A673 (cell line): ENCODE results near the gene ACSM3. TPM values are rescaled to one million over a fixed set of nuclear protein-coding genes. Genes with fewer than 3 reads are reported as not detected.
"Not testable (repeated sequence)": the region's sequence is repeated elsewhere in the genome, so short reads cannot be mapped to it uniquely, and the experiment has no call there.

Experiments
- BruUV-seq: library from RNA; stranded (reverse); fragments of 400-500 nt; replicated peaks from 2 replicates; lab custom pipeline; 2021; lab: Mats Ljungman, UMichigan
- CTCF ChIA-PET: fragments of 300-600 bp; sonication (Branson Sonifier 250); formaldehyde crosslinking; loops from one replicate; lab custom pipeline; 2022; ENCODE audit warnings: antibody characterized with exemption; lab: Charles Lee
- POLR2A ChIA-PET: fragments of 300-600 bp; sonication (Branson Sonifier 250); formaldehyde crosslinking; loops from one replicate; lab custom pipeline; 2022; ENCODE audit warnings: antibody characterized with exemption; ENCODE audit not compliant: low non-redundant PET; lab: Charles Lee
- DNase-seq: peaks from one replicate; pipeline ENCODE4 v3.0.0-alpha.2; 2015; ENCODE audit warnings: low spot score
- H3K27ac ChIP-seq: fragments of 200-600 bp; sonication (generic); 2 replicates; pipeline ENCODE4 v1.5.1; 2016; ENCODE audit warnings: mixed run types, low read depth, mild to moderate bottlenecking, mixed read lengths, antibody characterized with exemption, low read length; ENCODE audit not compliant: poor library complexity, severe bottlenecking
- H3K27me3 ChIP-seq: fragments of 200-600 bp; sonication (generic); replicated peaks from 2 replicates; pipeline ENCODE4 v1.6.1; 2017; ENCODE audit warnings: mixed run types, low read depth, mild to moderate bottlenecking, mixed read lengths, antibody characterized with exemption, low read length; ENCODE audit not compliant: insufficient read depth, poor library complexity
- H3K36me3 ChIP-seq: fragments of 200-600 bp; sonication (generic); 2 replicates; pipeline ENCODE4 v1.6.1; 2016; ENCODE audit warnings: mixed run types, mild to moderate bottlenecking, mixed read lengths, antibody characterized with exemption, low read length; ENCODE audit not compliant: insufficient read depth, poor library complexity, severe bottlenecking
- H3K4me1 ChIP-seq: fragments of 200-600 bp; sonication (generic); 2 replicates; pipeline ENCODE4 v1.6.1; 2017; ENCODE audit warnings: mixed run types, mild to moderate bottlenecking, mixed read lengths, antibody characterized with exemption, low read length; ENCODE audit not compliant: insufficient read depth, poor library complexity, severe bottlenecking
- H3K4me3 ChIP-seq: fragments of 200-600 bp; sonication (generic); 2 replicates; pipeline ENCODE4 v1.5.1; 2016; ENCODE audit warnings: low read depth, mixed run types, mild to moderate bottlenecking, mixed read lengths, low read length; ENCODE audit not compliant: poor library complexity, severe bottlenecking
- H3K9me3 ChIP-seq: fragments of 200-600 bp; sonication (generic); 2 replicates; pipeline ENCODE4 v1.6.1; 2016; ENCODE audit warnings: mixed run types, low read depth, mild to moderate bottlenecking, mixed read lengths, antibody characterized with exemption, low read length; ENCODE audit not compliant: poor library complexity, severe bottlenecking
- EZH2 ChIP-seq: fragments of 200-600 bp; sonication (generic); IDR thresholded peaks from 2 replicates; pipeline ENCODE4 v1.6.1; 2017; ENCODE audit warnings: borderline replicate concordance, low read depth, mild to moderate bottlenecking, mixed read lengths, antibody characterized with exemption, low read length; ENCODE audit not compliant: poor library complexity, severe bottlenecking
- intact Hi-C: fragments of 100-400 bp; cut with micrococcal nuclease; formaldehyde crosslinking; loops from one replicate; pipeline ENCODE4 v1.10.0; 2022; ENCODE audit not compliant: unreplicated experiment
- total RNA-seq: library from RNA; stranded (reverse); gene quantifications from 2 replicates; pipeline ENCODE4 v1.2.3, GENCODE V29; 2021
- TF ChIP-seq, protein P1 (sequence below): fragments of 300-800, 200-600 bp; sonication (generic); conservative IDR thresholded peaks from 2 replicates; pipeline ENCODE4 v1.5.1; 2017; ENCODE audit warnings: low read depth, mild to moderate bottlenecking, antibody characterized with exemption, low read length, moderate library complexity, mixed read lengths

The ACSM3 gene
- total RNA-seq, 1 experiment from 2014 or later, result not detected

GRCh38 chr16:20803561-20804214 is 39.9 kb downstream of the ACSM3 start:
- H3K36me3 ChIP-seq, result peaks cover 14% of the 10 kb centered on the region
- H3K4me3 ChIP-seq, result no peak overlapping the region
- H3K9me3 ChIP-seq, result no peaks in the 10 kb centered on the region
- no TSS peak for BruUV-seq
- TF ChIP-seq, protein P1, sequence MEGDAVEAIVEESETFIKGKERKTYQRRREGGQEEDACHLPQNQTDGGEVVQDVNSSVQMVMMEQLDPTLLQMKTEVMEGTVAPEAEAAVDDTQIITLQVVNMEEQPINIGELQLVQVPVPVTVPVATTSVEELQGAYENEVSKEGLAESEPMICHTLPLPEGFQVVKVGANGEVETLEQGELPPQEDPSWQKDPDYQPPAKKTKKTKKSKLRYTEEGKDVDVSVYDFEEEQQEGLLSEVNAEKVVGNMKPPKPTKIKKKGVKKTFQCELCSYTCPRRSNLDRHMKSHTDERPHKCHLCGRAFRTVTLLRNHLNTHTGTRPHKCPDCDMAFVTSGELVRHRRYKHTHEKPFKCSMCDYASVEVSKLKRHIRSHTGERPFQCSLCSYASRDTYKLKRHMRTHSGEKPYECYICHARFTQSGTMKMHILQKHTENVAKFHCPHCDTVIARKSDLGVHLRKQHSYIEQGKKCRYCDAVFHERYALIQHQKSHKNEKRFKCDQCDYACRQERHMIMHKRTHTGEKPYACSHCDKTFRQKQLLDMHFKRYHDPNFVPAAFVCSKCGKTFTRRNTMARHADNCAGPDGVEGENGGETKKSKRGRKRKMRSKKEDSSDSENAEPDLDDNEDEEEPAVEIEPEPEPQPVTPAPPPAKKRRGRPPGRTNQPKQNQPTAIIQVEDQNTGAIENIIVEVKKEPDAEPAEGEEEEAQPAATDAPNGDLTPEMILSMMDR, result no peak
- TF ChIP-seq EZH2, result no peak
- DNase-seq, result no peak
- ChIA-PET POLR2A (interaction anchor here (0.6 kb wide), 1 partner anchor 32 kb away, joined by 6 read pairs; no protein-coding TSS in a partner anchor), CTCF (no interaction called here)
- intact Hi-C loops, result no loop called here
- peaks cover 6% of the 10 kb centered on the region for H3K4me1 ChIP-seq
- no peaks in the 10 kb centered on the region for H3K27me3 ChIP-seq
- H3K27ac ChIP-seq, result no peak overlapping the region

DNA sequence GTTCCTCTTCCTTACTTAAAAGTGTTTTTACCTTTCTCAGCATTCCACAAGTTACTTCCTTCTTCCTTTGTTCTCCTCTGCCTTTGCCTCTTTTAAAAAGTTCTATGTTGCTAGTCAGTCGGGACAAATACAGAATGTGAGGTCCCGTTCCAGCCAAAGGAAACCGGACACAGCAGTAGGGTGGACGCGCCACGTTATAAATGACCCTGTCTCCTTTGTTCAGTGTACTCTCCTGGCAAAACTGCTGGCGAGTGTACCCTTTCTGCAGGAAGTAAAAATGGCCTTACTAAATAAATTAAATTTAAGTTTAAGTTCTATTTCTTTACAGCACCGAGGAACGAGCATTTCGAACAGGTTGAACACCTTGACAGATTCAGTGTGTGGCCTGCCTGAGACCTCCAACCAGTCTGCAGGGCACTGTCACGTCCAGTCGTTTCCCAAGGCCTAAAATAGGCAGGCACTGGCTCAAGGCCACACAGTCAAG is 41.9 kb downstream of the ACSM3 start:
- BruUV-seq, result TSS peak; percentile 78
- POLR2A ChIA-PET, result not testable (repeated sequence)
- peak overlapping the region; percentile 92 for H3K27ac ChIP-seq

DNA sequence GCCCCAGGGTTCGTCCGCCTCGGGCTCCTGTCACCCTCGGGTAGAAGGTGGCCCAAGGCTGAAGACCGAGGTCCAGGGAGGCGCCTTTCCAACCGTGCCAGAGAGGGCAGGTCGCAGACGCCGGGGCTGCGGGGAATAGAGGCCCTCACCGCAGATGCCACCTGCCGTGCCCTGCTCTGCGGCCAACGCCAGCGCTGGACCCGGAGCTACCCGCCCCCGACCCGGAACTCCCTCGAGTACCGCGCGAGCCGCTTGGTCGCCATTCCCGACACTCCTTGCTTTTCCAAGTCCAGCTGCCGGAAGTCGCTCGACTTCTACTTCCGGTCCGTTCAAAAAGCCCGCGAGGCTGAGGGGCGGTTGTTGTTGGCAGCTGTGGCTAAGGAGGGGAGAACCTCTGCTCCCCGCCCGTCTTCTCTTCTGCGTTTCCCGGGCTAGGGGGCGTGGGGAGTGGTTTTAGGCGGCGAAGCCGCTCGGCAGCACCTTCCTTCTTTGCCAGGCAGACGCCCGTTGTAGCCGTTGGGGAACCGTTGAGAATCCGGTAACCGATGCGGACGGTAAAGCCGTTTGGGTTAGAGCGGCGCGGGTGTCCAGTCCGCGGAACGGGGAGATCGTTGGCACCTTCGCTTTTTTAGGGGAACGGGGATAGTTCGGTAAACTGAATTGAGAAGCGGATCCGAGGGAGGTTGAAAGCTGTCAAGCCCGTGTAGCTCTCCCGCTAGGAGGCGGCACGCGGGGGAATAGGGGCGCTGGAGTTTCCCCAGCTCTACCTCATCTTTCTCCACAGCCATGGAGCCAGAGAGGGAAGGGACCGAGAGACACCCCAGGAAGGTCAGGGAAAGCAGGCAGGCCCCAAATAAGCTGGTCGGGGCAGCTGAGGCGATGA is 42.6 kb downstream of the ACSM3 start, which contains the start of the genes ERI2 and REXO5:
Gene ERI2, minus strand, starts transcription at position 305 of the 883 bp plus-strand sequence. Its CDS starts 42 bp downstream, at position 263.
Gene REXO5, plus strand, starts transcription at position 360 of the 883 bp plus-strand sequence. Its CDS starts 427 bp downstream, at position 787.
- Histone ChIP-seq H3K4me3 (peak within 1 kb of the TSS; percentile 78), H3K9me3 (no peaks in the 10 kb centered on the region), H3K36me3 (peaks cover 3% of the 10 kb centered on the region), H3K27me3 (no peaks in the 10 kb centered on the region), H3K27ac (peak within 1 kb of the TSS; percentile 92), H3K4me1 (peaks cover 6% of the 10 kb centered on the region)
- ChIA-PET CTCF (no interaction called here), POLR2A (interaction anchor here (0.6 kb wide), 1 partner anchor 357 kb away, joined by 4 read pairs; no protein-coding TSS in a partner anchor)
- BruUV-seq, result TSS peak; percentile 84
- DNase-seq, result peak; percentile 97
- no peak for TF ChIP-seq EZH2
- TF ChIP-seq, protein P1, result peak; percentile 59
- intact Hi-C loops, result no loop called here

More for the DNA sequence above, 41.9 kb downstream of the ACSM3 start:
- H3K4me1 ChIP-seq, H3K36me3 ChIP-seq, H3K9me3 ChIP-seq, H3K27me3 ChIP-seq, intact Hi-C loops, CTCF ChIA-PET, DNase-seq: not testable (repeated sequence)
- peak overlapping the region; percentile 78 for H3K4me3 ChIP-seq
